ENCODE data around the gene PRC1.

PRC1 gene

DNA sequence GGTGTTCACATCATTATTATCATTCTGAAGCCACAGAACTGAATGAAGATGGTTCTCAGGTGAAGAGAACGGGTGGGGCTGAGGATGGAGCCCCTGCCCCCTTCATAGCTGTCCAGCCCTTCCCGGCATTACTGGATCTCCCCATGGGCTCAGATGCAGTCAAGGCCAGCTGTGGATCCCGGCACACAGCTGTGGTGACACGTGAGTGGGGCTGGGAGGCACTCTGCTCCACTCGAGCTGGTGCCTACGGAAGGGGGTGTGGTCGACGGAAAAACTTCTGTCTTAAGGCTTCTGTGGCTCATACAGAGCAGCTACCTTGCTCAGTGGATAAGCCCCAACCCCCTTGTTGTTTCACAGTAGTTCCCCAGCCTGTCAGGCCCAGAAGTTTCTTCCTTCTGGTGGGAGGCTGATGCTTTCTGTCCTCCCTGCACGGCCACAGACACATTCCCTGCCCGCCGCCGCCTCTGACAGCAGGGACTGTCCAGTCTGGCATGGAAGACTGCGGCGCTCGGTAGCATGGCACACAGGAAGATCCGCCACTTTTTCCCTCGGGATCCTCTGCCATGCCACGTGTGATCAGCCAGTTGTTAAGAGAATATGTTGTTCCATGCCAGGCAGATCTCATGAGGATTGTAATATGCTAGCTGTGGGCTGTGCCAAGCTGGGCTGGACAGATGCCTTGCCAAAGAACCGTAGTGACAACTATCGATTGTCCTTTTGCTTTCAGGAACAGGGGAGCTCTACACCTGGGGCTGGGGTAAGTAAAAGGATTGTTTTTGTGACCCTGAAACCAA lies 33.8 kb downstream of the PRC1 start:
- peaks cover 14% of the 10 kb centered on the region for H3K36me3 ChIP-seq (ENCODE audit: control insufficient read depth, low read depth, low read length)
- H3K27ac ChIP-seq (ENCODE audit: low read length), result no peak overlapping the region
- no peak overlapping the region for H3K9ac ChIP-seq (ENCODE audit: low read length)

GRCh38 chr15:90959894-90960293 lies 34.4 kb downstream of the PRC1 start:
- Histone ChIP-seq H3K27me3 (ENCODE audit: control insufficient read depth, insufficient read depth, low read length) (no peaks in the 10 kb centered on the region), H3K27ac (ENCODE audit: low read length) (no peak overlapping the region), H3K4me3 (ENCODE audit: low read length) (no peak overlapping the region), H3K9me3 (ENCODE audit: control insufficient read depth, low read depth, low read length) (no peaks in the 10 kb centered on the region), H3K4me1 (ENCODE audit: control insufficient read depth, low read depth, low read length) (peaks cover 7% of the 10 kb centered on the region), H3K36me3 (ENCODE audit: control insufficient read depth, low read depth, low read length) (peaks cover 14% of the 10 kb centered on the region), H3K9ac (ENCODE audit: low read length) (no peak overlapping the region)

More for the DNA sequence above, 33.8 kb downstream of the PRC1 start:
- no peaks in the 10 kb centered on the region for H3K9me3 ChIP-seq (ENCODE audit: control insufficient read depth, low read depth, low read length)
- H3K4me1 ChIP-seq (ENCODE audit: control insufficient read depth, low read depth, low read length), result peaks cover 7% of the 10 kb centered on the region
- no peak overlapping the region for H3K4me3 ChIP-seq (ENCODE audit: low read length)
- H3K27me3 ChIP-seq (ENCODE audit: control insufficient read depth, insufficient read depth, low read length), result no peaks in the 10 kb centered on the region

DNA sequence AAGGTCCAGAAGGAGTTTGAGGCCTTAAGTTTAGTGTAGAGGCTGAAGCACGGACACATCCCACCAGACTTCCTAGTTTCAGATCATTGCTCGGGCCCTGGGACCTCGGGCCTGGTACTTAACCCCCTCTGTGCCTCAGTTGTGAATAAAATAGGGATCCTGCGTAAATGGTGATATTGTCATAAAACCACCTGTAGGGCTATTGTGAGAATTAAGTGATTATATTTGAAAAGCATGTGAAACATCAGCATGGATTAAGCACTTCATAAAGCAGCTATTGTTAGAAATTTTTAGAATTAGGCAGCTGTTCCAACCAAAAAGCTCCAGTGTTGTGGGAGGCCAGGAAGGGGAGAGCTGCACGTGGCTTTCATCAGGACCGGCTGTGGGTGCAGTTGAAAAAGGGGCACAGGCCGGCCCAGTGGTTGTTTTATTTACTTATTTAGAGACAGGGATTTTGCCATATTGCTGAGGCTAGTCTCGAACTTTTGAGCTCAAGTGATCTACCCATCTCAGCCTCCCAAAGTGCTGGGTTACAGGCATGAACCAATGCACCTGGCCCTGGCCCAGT lies 35.2 kb downstream of the PRC1 start:
- Histone ChIP-seq H3K27me3 (ENCODE audit: control insufficient read depth, insufficient read depth, low read length) (no peaks in the 10 kb centered on the region), H3K9me3 (ENCODE audit: control insufficient read depth, low read depth, low read length) (no peaks in the 10 kb centered on the region), H3K9ac (ENCODE audit: low read length) (no peak overlapping the region), H3K27ac (ENCODE audit: low read length) (no peak overlapping the region), H3K36me3 (ENCODE audit: control insufficient read depth, low read depth, low read length) (peaks cover 13% of the 10 kb centered on the region), H3K4me1 (ENCODE audit: control insufficient read depth, low read depth, low read length) (peaks cover 7% of the 10 kb centered on the region), H3K4me3 (ENCODE audit: low read length) (no peak overlapping the region)

DNA sequence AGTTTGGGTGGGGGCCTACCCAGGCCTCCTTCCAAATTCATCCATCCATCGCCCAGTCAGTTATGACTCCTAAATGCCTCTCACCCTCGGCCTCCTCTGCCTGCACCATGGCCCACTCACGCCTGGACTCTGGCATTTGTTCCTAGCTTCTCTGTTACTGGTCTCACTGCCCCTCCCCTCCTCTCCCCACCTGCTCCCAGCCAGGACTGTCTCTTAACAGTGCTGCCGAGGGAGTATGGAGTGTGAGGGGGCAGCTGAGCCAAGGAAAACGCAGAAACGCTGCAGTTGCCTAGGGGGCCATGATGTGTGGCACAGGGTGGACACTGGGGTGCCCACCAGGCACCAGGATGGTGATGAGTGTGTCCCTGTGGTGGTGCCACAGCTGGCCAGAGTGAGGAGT lies 36.5 kb downstream of the PRC1 start:
- H3K4me3 ChIP-seq (ENCODE audit: low read length), result peak overlapping the region; percentile 68
- H3K4me1 ChIP-seq (ENCODE audit: control insufficient read depth, low read depth, low read length), result peaks cover 7% of the 10 kb centered on the region
- H3K27me3 ChIP-seq (ENCODE audit: control insufficient read depth, insufficient read depth, low read length), result no peaks in the 10 kb centered on the region
- H3K36me3 ChIP-seq (ENCODE audit: control insufficient read depth, low read depth, low read length), result peaks cover 15% of the 10 kb centered on the region
- H3K27ac ChIP-seq (ENCODE audit: low read length), result no peak overlapping the region
- no peaks in the 10 kb centered on the region for H3K9me3 ChIP-seq (ENCODE audit: control insufficient read depth, low read depth, low read length)
- no peak overlapping the region for H3K9ac ChIP-seq (ENCODE audit: low read length)

GRCh38 chr15:90957031-90957790 lies 37.1 kb downstream of the PRC1 start:
- no peaks in the 10 kb centered on the region for H3K27me3 ChIP-seq (ENCODE audit: control insufficient read depth, insufficient read depth, low read length)
- peaks cover 17% of the 10 kb centered on the region for H3K36me3 ChIP-seq (ENCODE audit: control insufficient read depth, low read depth, low read length)
- H3K4me3 ChIP-seq (ENCODE audit: low read length), result peak overlapping the region; percentile 68
- H3K9me3 ChIP-seq (ENCODE audit: control insufficient read depth, low read depth, low read length), result no peaks in the 10 kb centered on the region
- no peak overlapping the region for H3K27ac ChIP-seq (ENCODE audit: low read length)
- H3K4me1 ChIP-seq (ENCODE audit: control insufficient read depth, low read depth, low read length), result peaks cover 7% of the 10 kb centered on the region
- peak overlapping the region; percentile 61 for H3K9ac ChIP-seq (ENCODE audit: low read length)

GRCh38 chr15:90956274-90957030 lies 37.9 kb downstream of the PRC1 start:
- peak overlapping the region; percentile 68 for H3K4me3 ChIP-seq (ENCODE audit: low read length)
- peak overlapping the region; percentile 61 for H3K9ac ChIP-seq (ENCODE audit: low read length)
- no peak overlapping the region for H3K27ac ChIP-seq (ENCODE audit: low read length)
- no peaks in the 10 kb centered on the region for H3K9me3 ChIP-seq (ENCODE audit: control insufficient read depth, low read depth, low read length)
- no peaks in the 10 kb centered on the region for H3K27me3 ChIP-seq (ENCODE audit: control insufficient read depth, insufficient read depth, low read length)
- peaks cover 7% of the 10 kb centered on the region for H3K4me1 ChIP-seq (ENCODE audit: control insufficient read depth, low read depth, low read length)
- H3K36me3 ChIP-seq (ENCODE audit: control insufficient read depth, low read depth, low read length), result peaks cover 21% of the 10 kb centered on the region

DNA sequence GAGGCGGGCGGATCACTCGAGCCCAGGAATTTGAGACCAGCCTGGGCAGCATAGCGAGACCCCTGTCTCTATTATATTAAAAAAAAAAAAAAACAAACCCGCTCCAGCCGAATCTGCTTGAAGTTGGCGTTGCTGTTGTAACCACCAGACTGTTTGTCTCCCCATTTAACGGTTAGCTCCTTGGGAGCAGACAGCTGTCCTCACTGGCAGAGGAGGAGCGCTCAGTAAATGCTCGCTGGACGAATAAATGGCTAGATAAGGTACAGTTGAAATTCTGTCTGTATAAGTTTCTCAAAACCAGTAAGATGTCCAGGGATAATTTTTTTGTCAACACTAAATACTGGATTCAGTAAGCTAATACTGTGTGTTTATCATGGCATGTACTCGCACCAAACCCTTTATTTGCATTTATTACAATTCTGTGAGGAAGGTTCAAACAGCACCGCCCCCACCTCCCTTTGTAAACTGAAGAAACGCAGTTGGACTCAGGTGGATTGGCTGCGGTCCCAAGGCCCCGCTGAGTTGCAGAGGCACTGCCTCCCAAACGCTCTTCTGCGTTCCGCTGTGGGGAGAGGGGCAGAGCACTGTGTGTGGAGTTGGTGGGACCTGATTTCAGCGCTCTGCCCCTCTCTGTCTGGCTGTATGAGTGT lies 38.6 kb downstream of the PRC1 start:
- Histone ChIP-seq H3K4me1 (ENCODE audit: control insufficient read depth, low read depth, low read length) (peaks cover 7% of the 10 kb centered on the region), H3K9ac (ENCODE audit: low read length) (peak overlapping the region; percentile 86), H3K27ac (ENCODE audit: low read length) (no peak overlapping the region), H3K9me3 (ENCODE audit: control insufficient read depth, low read depth, low read length) (no peaks in the 10 kb centered on the region), H3K27me3 (ENCODE audit: control insufficient read depth, insufficient read depth, low read length) (no peaks in the 10 kb centered on the region), H3K36me3 (ENCODE audit: control insufficient read depth, low read depth, low read length) (peaks cover 21% of the 10 kb centered on the region), H3K4me3 (ENCODE audit: low read length) (peak overlapping the region; percentile 71)

GRCh38 chr15:90954712-90955623 lies 39.4 kb downstream of the PRC1 start, which contains the start of gene RCCD1:
TSS of gene RCCD1 (plus strand) at chr15:90954884. CDS start at chr15:90956735, 1,851 bp downstream.
- H3K9me3 ChIP-seq (ENCODE audit: control insufficient read depth, low read depth, low read length), result no peaks in the 10 kb centered on the region
- peaks cover 24% of the 10 kb centered on the region for H3K36me3 ChIP-seq (ENCODE audit: control insufficient read depth, low read depth, low read length)
- H3K4me3 ChIP-seq (ENCODE audit: low read length), result peak within 1 kb of the TSS; percentile 71
- peak within 1 kb of the TSS; percentile 55 for H3K27ac ChIP-seq (ENCODE audit: low read length)
- H3K27me3 ChIP-seq (ENCODE audit: control insufficient read depth, insufficient read depth, low read length), result no peaks in the 10 kb centered on the region
- peak within 1 kb of the TSS; percentile 86 for H3K9ac ChIP-seq (ENCODE audit: low read length)
- H3K4me1 ChIP-seq (ENCODE audit: control insufficient read depth, low read depth, low read length), result peaks cover 7% of the 10 kb centered on the region

DNA sequence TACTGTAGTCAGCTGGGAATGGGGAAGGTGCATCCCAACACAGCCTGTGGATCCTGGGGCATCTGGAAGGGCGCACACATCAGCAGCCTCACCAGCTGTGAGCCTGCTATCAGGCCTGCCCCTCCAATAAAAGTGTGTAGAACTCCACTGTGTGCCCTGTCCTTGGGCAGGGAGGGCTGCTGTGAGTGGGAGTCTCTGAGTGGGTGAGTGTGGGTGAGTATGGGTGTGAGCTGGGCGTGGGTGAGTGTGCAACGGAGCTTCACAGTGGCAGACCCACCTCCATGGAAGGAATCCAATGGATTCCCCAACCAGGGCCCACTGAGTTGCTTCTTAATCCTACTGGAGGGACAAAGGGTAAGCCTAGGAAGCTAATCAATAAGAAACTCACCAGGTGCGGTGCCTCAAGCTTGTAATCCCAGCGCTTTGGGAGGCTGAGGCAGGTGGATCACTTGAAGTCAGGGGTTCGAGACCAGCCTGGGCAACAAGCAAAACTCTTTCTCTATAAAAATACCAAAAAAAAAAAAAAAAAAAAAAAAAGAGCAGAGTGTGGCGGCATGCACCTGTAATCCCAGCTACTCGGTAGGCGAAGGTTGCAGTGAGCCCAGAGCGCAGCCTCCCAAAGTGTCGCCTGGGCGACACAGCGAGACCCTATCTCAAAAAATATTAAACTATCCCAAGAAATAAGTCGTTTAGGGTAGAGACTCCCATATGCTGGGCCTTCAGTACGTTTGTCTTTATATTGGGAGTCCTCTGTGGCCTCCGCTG lies 40.2 kb downstream of the PRC1 start:
- Histone ChIP-seq H3K4me3 (ENCODE audit: low read length) (peak overlapping the region; percentile 71), H3K9me3 (ENCODE audit: control insufficient read depth, low read depth, low read length) (no peaks in the 10 kb centered on the region), H3K4me1 (ENCODE audit: control insufficient read depth, low read depth, low read length) (peaks cover 7% of the 10 kb centered on the region), H3K36me3 (ENCODE audit: control insufficient read depth, low read depth, low read length) (peaks cover 31% of the 10 kb centered on the region), H3K27ac (ENCODE audit: low read length) (no peak overlapping the region), H3K27me3 (ENCODE audit: control insufficient read depth, insufficient read depth, low read length) (no peaks in the 10 kb centered on the region), H3K9ac (ENCODE audit: low read length) (no peak overlapping the region)

Measured in iPS-18a (cell line).